Natural killer cell (primary cell): ENCODE results near the gene SYNE3. TPM values are rescaled to one million over a fixed set of nuclear protein-coding genes. Genes with fewer than 3 reads are reported as not detected.

Experiments
- ATAC-seq, 3 donors: fragments of 150-1000 bp in 2 of 3; fragments of 200-7000 bp in 1 of 3; cut with Tn5 transposase; 1 replicate in 1 of 3; 2 replicates in 2 of 3; pipeline ENCODE4 v1.10.0; 2021; ENCODE audit warnings: mild to moderate bottlenecking in 2 of 3, moderate library complexity in 2 of 3
- DNase-seq, 2 donors: peaks; one replicate each; pipeline versions ENCODE4 v3.0.0 to v3.0.0-alpha.2; 2013 to 2021; ENCODE audit warnings: mixed read lengths in 1 of 2
- H3K27ac ChIP-seq: one replicate; pipeline ENCODE4 v1.5.1; 2013; ENCODE audit warnings: mild to moderate bottlenecking, low read length
- H3K27me3 ChIP-seq: one replicate; pipeline ENCODE4 v1.6.1; 2013; ENCODE audit warnings: low read length; ENCODE audit not compliant: control insufficient read depth, insufficient read depth
- H3K36me3 ChIP-seq: one replicate; pipeline ENCODE4 v1.6.1; 2013; ENCODE audit warnings: low read length; ENCODE audit not compliant: control insufficient read depth, insufficient read depth
- H3K4me1 ChIP-seq: one replicate; pipeline ENCODE4 v1.6.1; 2013; ENCODE audit warnings: low read length; ENCODE audit not compliant: control insufficient read depth, insufficient read depth
- H3K4me3 ChIP-seq: one replicate; pipeline ENCODE4 v1.5.1; 2013; ENCODE audit warnings: low read length
- H3K9me3 ChIP-seq: one replicate; pipeline ENCODE4 v1.6.1; 2013; ENCODE audit warnings: low read length; ENCODE audit not compliant: control insufficient read depth, insufficient read depth
- H3K27ac Mint-ChIP-seq, 2 donors: one replicate each; pipeline ENCODE4 v1.8.0; 2022; ENCODE audit warnings: mild to moderate bottlenecking in 2 of 2, mixed read lengths in 2 of 2, moderate library complexity in 1 of 2
- H3K27me3 Mint-ChIP-seq, 2 donors: one replicate each; pipeline ENCODE4 v1.8.0; 2022; ENCODE audit warnings: low read depth in 2 of 2, mixed read lengths in 2 of 2
- H3K36me3 Mint-ChIP-seq: one replicate; pipeline ENCODE4 v1.8.0; 2022; ENCODE audit warnings: mixed read lengths
- H3K4me1 Mint-ChIP-seq, 2 donors: one replicate each; pipeline ENCODE4 v1.8.0; 2022; ENCODE audit warnings: mixed read lengths in 2 of 2
- H3K4me3 Mint-ChIP-seq: one replicate; pipeline ENCODE4 v1.8.0; 2022; ENCODE audit warnings: mild to moderate bottlenecking, moderate library complexity, mixed read lengths
- H3K9me3 Mint-ChIP-seq, 2 donors: one replicate each; pipeline ENCODE4 v1.8.0; 2022; ENCODE audit warnings: mixed read lengths in 2 of 2
- WGBS: methylation state at CpG from one replicate; pipeline ENCODE4 v1.1.7; 2013; ENCODE audit warnings: missing lambda C conversion rate; ENCODE audit not compliant: insufficient coverage; 5-methylcytosine and 5-hydroxymethylcytosine counted together
- intact Hi-C: fragments of 100-400 bp; cut with micrococcal nuclease; formaldehyde crosslinking; loops from one replicate; pipeline ENCODE4 v1.14.2; 2022
- total RNA-seq, 4 donors: library from RNA; stranded (reverse); fragments of 120-200 nt in 1 of 4; gene quantifications; one replicate each; pipeline versions ENCODE4 v1.2.3 to v1.2.4, GENCODE V29; 2013 to 2022
- TF ChIP-seq, protein P1 (sequence below): fragments of 200-600 bp; IDR thresholded peaks from one replicate; pipeline ENCODE4 v1.8.0; 2022; ENCODE audit warnings: antibody characterized with exemption

SYNE3 gene
- total RNA-seq, 3 donors from 2014 or later (not counting 1 experiment from before 2014, with no cell fraction given), result 10.6 to 17.3 (median 15.4) TPM

DNA sequence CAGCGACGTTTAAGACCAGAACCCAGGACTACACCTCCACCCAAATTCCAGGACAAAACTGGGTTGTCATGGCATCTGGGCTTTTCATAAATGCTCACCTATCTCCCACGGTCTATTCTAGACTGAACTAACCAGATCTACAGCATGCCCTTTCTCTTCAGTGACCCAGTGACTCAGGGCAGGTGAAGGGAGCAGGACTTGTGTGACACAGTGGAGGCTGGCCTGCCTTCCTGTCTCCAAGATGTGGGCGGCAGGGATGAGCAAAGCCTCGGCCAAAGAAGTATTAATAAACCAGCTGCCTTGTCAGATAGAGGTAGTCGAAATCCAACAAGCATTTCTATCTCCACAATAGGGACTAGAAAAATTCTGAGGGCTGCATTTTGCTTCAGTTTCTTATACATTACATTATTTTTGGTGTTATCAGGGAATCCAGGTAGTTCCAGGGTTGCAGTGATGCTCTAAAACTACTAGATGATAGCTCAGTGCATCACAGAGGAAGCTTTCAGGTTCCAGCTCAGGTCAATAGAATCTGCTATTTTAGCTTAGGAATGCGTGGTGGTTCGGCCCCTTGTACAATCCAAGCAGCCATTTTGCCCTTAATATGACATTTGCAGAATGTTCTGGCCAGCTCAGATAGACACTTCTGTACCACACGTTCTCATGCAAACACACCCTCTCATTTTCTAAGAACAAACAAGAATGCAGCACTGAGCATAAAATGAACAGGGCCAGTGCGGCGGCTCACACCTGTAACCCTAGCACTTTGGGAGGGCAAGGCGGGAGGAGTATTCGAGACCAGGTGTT, 14.2 kb upstream of the SYNE3 start:
- H3K9me3 Mint-ChIP-seq, result no peaks in the 10 kb centered on the region
- peaks cover 14% of the 10 kb centered on the region for H3K4me1 ChIP-seq
- peaks cover 45% of the 10 kb centered on the region in 2 donors for H3K4me1 Mint-ChIP-seq
- H3K27me3 Mint-ChIP-seq, result no peaks in the 10 kb centered on the region
- TF ChIP-seq, protein P1, sequence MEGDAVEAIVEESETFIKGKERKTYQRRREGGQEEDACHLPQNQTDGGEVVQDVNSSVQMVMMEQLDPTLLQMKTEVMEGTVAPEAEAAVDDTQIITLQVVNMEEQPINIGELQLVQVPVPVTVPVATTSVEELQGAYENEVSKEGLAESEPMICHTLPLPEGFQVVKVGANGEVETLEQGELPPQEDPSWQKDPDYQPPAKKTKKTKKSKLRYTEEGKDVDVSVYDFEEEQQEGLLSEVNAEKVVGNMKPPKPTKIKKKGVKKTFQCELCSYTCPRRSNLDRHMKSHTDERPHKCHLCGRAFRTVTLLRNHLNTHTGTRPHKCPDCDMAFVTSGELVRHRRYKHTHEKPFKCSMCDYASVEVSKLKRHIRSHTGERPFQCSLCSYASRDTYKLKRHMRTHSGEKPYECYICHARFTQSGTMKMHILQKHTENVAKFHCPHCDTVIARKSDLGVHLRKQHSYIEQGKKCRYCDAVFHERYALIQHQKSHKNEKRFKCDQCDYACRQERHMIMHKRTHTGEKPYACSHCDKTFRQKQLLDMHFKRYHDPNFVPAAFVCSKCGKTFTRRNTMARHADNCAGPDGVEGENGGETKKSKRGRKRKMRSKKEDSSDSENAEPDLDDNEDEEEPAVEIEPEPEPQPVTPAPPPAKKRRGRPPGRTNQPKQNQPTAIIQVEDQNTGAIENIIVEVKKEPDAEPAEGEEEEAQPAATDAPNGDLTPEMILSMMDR, result no peak
- H3K4me3 Mint-ChIP-seq, result no peak overlapping the region
- H3K27ac Mint-ChIP-seq, result peak overlapping the region in 1 of 2 donors; percentile 57
- no peak overlapping the region for H3K4me3 ChIP-seq
- no peaks in the 10 kb centered on the region for H3K27me3 ChIP-seq
- no peak for ATAC-seq
- no peaks in the 10 kb centered on the region for H3K9me3 ChIP-seq
- no peak for DNase-seq
- H3K36me3 Mint-ChIP-seq, result no peaks in the 10 kb centered on the region
- no peak overlapping the region for H3K27ac ChIP-seq
- intact Hi-C loops, result no loop called here
- 85% methylated on average over 8 of the region's 13 CpGs for WGBS
- H3K36me3 ChIP-seq, result no peaks in the 10 kb centered on the region

DNA sequence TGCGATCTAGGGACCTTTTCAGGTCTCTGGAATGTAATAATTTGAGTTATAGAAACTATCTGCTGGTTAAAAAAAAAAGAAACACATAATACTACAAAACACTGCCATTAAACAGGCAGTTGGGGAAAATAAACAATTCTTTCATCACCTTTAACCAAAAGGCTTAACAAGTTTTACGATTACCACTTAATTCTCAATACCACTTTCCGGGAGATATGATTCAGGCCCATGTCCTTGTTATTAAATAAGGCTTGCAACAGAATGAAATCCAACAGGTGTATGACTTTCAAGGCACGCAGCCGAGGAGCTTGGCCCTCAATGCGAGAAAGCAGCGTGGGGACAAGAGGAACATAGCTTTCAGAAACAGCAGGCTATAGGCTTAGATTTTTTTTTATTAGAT, 12.8 kb upstream of the SYNE3 start:
- Mint-ChIP-seq H3K9me3 (no peaks in the 10 kb centered on the region), H3K36me3 (no peaks in the 10 kb centered on the region), H3K27ac (no peak overlapping the region), H3K4me1 (peaks cover 40 to 44% of the 10 kb centered on the region in 2 donors), H3K27me3 (no peaks in the 10 kb centered on the region), H3K4me3 (no peak overlapping the region)
- no peak for DNase-seq
- H3K4me3 ChIP-seq, result no peak overlapping the region
- ATAC-seq, result no peak
- no peak overlapping the region for H3K27ac ChIP-seq
- H3K27me3 ChIP-seq, result no peaks in the 10 kb centered on the region
- TF ChIP-seq, protein P1, result no peak
- H3K36me3 ChIP-seq, result no peaks in the 10 kb centered on the region
- no peaks in the 10 kb centered on the region for H3K9me3 ChIP-seq
- intact Hi-C loops, result no loop called here
- H3K4me1 ChIP-seq, result peaks cover 15% of the 10 kb centered on the region
- WGBS, result 97% methylated on average over 6 of the region's 7 CpGs

DNA sequence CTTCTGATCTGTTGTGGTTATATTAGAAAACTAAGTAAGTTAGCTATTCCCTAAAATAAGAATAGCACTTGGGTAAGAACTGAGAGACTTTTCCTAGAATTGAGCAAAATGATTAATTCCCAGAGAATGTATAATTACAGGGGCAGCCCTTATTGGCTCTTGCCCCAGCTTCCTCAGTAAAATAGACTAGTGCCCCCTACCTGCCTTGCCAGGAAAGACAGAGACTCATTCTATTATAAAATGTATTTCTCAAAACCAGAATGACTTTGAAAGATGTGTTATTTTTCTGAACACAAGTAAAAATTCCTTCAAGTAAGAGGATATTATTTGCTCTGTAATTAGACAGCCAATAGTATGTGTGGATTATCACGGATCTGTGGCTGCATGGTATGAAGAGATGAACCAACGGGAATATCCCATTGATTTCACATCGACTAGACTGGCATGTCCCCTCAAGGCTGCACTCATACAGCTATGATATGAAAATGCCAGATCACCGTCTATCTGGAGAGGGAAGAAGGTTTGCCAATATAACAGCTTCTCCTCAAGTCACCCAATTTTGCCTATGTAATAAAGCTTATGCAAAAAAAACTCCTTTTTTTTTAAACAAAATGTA, 11.0 kb upstream of the SYNE3 start:
- Histone ChIP-seq H3K4me3 (no peak overlapping the region), H3K27me3 (no peaks in the 10 kb centered on the region), H3K27ac (no peak overlapping the region), H3K36me3 (no peaks in the 10 kb centered on the region), H3K9me3 (no peaks in the 10 kb centered on the region), H3K4me1 (peaks cover 21% of the 10 kb centered on the region)
- 71% methylated on average over 3 of the region's 4 CpGs for WGBS
- Mint-ChIP-seq H3K4me3 (no peak overlapping the region), H3K36me3 (no peaks in the 10 kb centered on the region), H3K27me3 (no peaks in the 10 kb centered on the region), H3K4me1 (peaks cover 42 to 44% of the 10 kb centered on the region in 2 donors), H3K9me3 (no peaks in the 10 kb centered on the region), H3K27ac (peak overlapping the region in 1 of 2 donors; percentile 9)
- intact Hi-C loops, result loop anchor here (1.0 kb wide), 1 partner anchor 85 kb away; no protein-coding TSS in a partner anchor
- ATAC-seq (peak in 2 of 3 donors; percentile 56 to 66), DNase-seq (peak in 1 of 2 donors; percentile 74)
- TF ChIP-seq, protein P1, result peak; percentile 90
